ENCODE data around the gene ACAD10. TPM values are rescaled to one million over a fixed set of nuclear protein-coding genes. Genes with fewer than 3 reads are reported as not detected.
A peak's percentile ranks its signal among the peaks of the same experiment; 100 is the strongest.

ACAD10 gene
- total and polyA plus RNA-seq, 2 of the 13 experiments (the other 11 are each of a cell fraction or from before 2014, with no cell fraction given): 15.2 to 16.3 TPM

DNA sequence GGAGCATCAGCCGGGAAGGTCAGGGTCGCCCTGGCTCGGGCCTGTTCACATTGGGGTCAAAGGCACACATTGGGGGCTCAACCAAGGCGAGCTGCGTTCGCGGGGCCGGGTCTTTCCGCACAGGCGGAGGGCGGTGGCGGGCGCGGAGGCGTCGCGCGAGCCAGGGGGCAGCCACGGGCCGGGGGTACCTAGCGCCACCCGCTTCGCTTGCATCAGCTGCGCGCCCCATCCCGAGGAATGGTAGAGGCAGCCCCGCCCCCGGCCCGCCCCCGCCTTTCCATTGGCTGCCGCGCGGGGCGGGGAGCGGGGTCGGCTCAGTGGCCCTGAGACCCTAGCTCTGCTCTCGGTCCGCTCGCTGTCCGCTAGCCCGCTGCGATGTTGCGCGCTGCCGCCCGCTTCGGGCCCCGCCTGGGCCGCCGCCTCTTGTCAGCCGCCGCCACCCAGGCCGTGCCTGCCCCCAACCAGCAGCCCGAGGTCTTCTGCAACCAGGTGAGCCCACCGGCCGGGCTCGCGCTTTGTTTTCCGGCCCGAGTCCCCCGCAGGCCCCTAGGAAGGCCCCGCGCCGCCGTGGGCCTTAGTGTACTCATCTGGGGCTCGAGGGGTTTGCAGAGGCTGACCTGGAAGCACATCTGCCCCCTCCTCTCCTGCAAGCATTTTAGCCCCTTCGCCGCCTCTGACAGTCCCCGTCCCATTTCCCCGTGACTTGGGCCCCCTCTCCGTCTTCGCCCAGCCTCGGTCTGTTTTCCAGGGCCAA lies 80.9 kb downstream of the ACAD10 start, which contains the start of gene ALDH2:
Gene ALDH2, plus strand, starts transcription at position 326 of the 754 bp plus-strand sequence. Its CDS starts 50 bp downstream, at position 376.
- intact Hi-C loops (cut with micrococcal nuclease; ENCODE audit: unreplicated experiment): no loop called here
- DNase-seq (ENCODE audit: low spot score): peak; percentile 72
- TF ChIP-seq ZNF841 (CRISPR knock-in tag; IDR thresholded peaks at IDR 0.05; ENCODE audit: borderline replicate concordance) (no peak), ZNF326 (CRISPR knock-in tag; IDR thresholded peaks at IDR 0.05; ENCODE audit: borderline replicate concordance) (no peak), ATAD3A (CRISPR knock-in tag; IDR thresholded peaks at IDR 0.05) (no peak), ZNF317 (CRISPR knock-in tag; IDR thresholded peaks at IDR 0.05) (no peak), MED1 (CRISPR knock-in tag; IDR thresholded peaks at IDR 0.05) (peak; percentile 30; the same call in 1 of the 2 replicates), MED13 (CRISPR knock-in tag; IDR thresholded peaks at IDR 0.05) (peak; percentile 46; the same call in 1 of the 2 replicates), GABPB1 (CRISPR knock-in tag; IDR thresholded peaks at IDR 0.05) (peak; percentile 78), SOX13 (IDR thresholded peaks at IDR 0.05) (no peak), SOX13 (CRISPR knock-in tag; conservative IDR thresholded peaks at IDR 0.05 in 1 of 2, IDR thresholded peaks at IDR 0.05 in 1 of 2) (0 out of 4 replicates have a peak, but pooled peaks of 1 of the 2 experiments have one; percentile 39), KLF6 (CRISPR knock-in tag; IDR thresholded peaks at IDR 0.05) (peak; percentile 59; the same call in 1 of the 2 replicates), SMAD1 (CRISPR knock-in tag; IDR thresholded peaks at IDR 0.05; ENCODE audit: borderline replicate concordance, low read depth) (peak; percentile 61; the same call in 1 of the 2 replicates), TMF1 (CRISPR knock-in tag; IDR thresholded peaks at IDR 0.05; ENCODE audit: low read depth) (peak; percentile 48; the same call in 1 of the 2 replicates), ZNF878 (CRISPR knock-in tag; IDR thresholded peaks at IDR 0.05) (0 out of 2 replicates have a peak, but pooled peaks have one; percentile 70)
- TF ChIP-seq, protein P1, sequence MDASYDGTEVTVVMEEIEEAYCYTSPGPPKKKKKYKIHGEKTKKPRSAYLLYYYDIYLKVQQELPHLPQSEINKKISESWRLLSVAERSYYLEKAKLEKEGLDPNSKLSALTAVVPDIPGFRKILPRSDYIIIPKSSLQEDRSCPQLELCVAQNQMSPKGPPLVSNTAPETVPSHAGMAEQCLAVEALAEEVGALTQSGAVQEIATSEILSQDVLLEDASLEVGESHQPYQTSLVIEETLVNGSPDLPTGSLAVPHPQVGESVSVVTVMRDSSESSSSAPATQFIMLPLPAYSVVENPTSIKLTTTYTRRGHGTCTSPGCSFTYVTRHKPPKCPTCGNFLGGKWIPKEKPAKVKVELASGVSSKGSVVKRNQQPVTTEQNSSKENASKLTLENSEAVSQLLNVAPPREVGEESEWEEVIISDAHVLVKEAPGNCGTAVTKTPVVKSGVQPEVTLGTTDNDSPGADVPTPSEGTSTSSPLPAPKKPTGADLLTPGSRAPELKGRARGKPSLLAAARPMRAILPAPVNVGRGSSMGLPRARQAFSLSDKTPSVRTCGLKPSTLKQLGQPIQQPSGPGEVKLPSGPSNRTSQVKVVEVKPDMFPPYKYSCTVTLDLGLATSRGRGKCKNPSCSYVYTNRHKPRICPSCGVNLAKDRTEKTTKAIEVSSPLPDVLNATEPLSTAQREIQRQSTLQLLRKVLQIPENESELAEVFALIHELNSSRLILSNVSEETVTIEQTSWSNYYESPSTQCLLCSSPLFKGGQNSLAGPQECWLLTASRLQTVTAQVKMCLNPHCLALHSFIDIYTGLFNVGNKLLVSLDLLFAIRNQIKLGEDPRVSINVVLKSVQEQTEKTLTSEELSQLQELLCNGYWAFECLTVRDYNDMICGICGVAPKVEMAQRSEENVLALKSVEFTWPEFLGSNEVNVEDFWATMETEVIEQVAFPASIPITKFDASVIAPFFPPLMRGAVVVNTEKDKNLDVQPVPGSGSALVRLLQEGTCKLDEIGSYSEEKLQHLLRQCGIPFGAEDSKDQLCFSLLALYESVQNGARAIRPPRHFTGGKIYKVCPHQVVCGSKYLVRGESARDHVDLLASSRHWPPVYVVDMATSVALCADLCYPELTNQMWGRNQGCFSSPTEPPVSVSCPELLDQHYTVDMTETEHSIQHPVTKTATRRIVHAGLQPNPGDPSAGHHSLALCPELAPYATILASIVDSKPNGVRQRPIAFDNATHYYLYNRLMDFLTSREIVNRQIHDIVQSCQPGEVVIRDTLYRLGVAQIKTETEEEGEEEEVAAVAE (CRISPR knock-in tag; IDR thresholded peaks at IDR 0.05; ENCODE audit: borderline replicate concordance): peak; percentile 13; the same call in 1 of the 2 replicates
- TF ChIP-seq, protein P2, sequence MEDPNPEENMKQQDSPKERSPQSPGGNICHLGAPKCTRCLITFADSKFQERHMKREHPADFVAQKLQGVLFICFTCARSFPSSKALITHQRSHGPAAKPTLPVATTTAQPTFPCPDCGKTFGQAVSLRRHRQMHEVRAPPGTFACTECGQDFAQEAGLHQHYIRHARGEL (CRISPR knock-in tag; IDR thresholded peaks at IDR 0.05): no peak
- TF ChIP-seq, protein P3, sequence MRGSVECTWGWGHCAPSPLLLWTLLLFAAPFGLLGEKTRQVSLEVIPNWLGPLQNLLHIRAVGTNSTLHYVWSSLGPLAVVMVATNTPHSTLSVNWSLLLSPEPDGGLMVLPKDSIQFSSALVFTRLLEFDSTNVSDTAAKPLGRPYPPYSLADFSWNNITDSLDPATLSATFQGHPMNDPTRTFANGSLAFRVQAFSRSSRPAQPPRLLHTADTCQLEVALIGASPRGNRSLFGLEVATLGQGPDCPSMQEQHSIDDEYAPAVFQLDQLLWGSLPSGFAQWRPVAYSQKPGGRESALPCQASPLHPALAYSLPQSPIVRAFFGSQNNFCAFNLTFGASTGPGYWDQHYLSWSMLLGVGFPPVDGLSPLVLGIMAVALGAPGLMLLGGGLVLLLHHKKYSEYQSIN (CRISPR knock-in tag; IDR thresholded peaks at IDR 0.05; ENCODE audit: borderline replicate concordance): no peak

More for the DNA sequence above, 80.9 kb downstream of the ACAD10 start, which contains the start of gene ALDH2:
- in situ Hi-C loops (cut with HindIII; ENCODE audit: extremely low pct_ligation_motif_present, low pct_unique_long_range_greater_than_20kb): no loop called here
- Histone ChIP-seq H3K4me2 (ENCODE audit: low read depth, low read length) (peak within 1 kb of the TSS; percentile 81), H4K20me1 (ENCODE audit: insufficient read depth, low read length) (0 out of 2 replicates have a peak, but pooled peaks cover 4% of the 10 kb centered on the region), H3K79me2 (ENCODE audit: insufficient read depth, low read length) (peaks cover 41% of the 10 kb centered on the region), H3K9me3 (ENCODE audit: low read length) (no peaks in the 10 kb centered on the region), H3K27ac (ENCODE audit: extremely low read length, insufficient read depth, low read length) (peak within 1 kb of the TSS; percentile 74), H3K4me1 (ENCODE audit: insufficient read depth, low read length) (peaks cover 48% of the 10 kb centered on the region), H2AFZ (ENCODE audit: low read length) (no peak within 1 kb of the TSS), H3K27me3 (ENCODE audit: control insufficient read depth in 1 of 2, insufficient read depth in 2 of 2, low read length in 2 of 2) (no peaks in the 10 kb centered on the region; a peak in 1 of 5 replicates), H3K36me3 (replicated peaks in 1 of 2; ENCODE audit: control insufficient read depth in 1 of 2, insufficient read depth in 2 of 2, low read length in 2 of 2) (no peaks in the 10 kb centered on the region; a peak in 1 of 5 replicates), H3K4me3 (replicated peaks in 1 of 3; ENCODE audit: insufficient read depth in 1 of 3, low read depth in 2 of 3, low read length in 3 of 3) (peak within 1 kb of the TSS; percentile 79 to 92 (median 80)), H3K9ac (ENCODE audit: insufficient read depth, low read depth, low read length) (peak within 1 kb of the TSS; percentile 80)
- 0% methylated on average over 15 of the region's 73 CpGs for WGBS (ENCODE audit: low lambda C conversion rate)
- CTCF ChIA-PET (ENCODE audit: low intra/inter-chr PET ratio, low total read pairs): interaction anchor here (0.8 kb wide), 1 partner anchor 47 kb away, joined by 3 read pairs; no protein-coding TSS in a partner anchor
- BruUV-seq (replicated peaks): no TSS peak
- no peak for FAIRE-seq
- ATAC-seq: peak; percentile 95
- POLR2A ChIA-PET: interaction anchor here (0.9 to 6.7 kb wide), 9 partner anchors 10 to 168 kb away, joined by 3 to 94 read pairs (median 6); partner anchors contain the start of genes ATXN2 and BRAP

All from HepG2 (cell line).